ENCODE measurements around the gene GP2. TPM values are rescaled to one million over a fixed set of nuclear protein-coding genes. Genes with fewer than 3 reads are reported as not detected.

Gene GP2
- polyA plus RNA-seq, 3 donors: not detected

DNA sequence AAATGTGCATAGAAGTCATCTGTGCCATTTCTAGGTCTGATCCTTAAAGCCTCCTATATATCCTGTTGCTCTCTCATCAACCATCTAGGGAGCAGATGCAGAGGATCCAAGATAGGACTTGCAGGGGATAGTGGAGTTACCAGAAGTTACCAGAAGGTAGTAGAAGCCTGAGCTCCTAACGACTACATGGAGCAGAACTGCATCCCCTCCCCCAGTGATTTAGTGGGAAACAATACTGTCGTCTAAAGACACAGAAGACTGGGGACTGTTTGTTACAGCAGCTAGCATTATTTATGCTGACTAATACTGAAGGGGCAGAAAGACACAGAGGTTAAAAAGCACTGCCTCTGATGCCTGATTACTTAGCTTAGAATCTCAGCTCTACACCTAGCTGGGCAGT lies 15.8 kb downstream of the GP2 start:
- Mint-ChIP-seq H3K36me3 (no peaks in the 10 kb centered on the region), H3K4me1 (no peaks in the 10 kb centered on the region), H3K27me3 (ENCODE audit: low read depth in 3 of 3) (peaks cover 2 to 3% (median 2%) of the 10 kb centered on the region in 3 donors), H3K27ac (no peak overlapping the region), H3K4me3 (no peak overlapping the region), H3K9me3 (peaks cover 0 to 2% (median 0%) of the 10 kb centered on the region in 7 donors)
- intact Hi-C loops (cut with micrococcal nuclease): no loop called here
- Histone ChIP-seq H3K4me2 (replicated peaks; ENCODE audit: extremely low read depth, low read length, poor library complexity, severe bottlenecking) (no peak overlapping the region), H3K4me3 (replicated peaks in 1 of 3; ENCODE audit: low read depth in 2 of 3, low read length in 3 of 3) (no peak overlapping the region), H3K9ac (ENCODE audit: insufficient read depth, low read length, poor library complexity, severe bottlenecking) (no peak overlapping the region), H3K4me1 (ENCODE audit: control insufficient read depth in 1 of 2, insufficient read depth in 2 of 2, low read length in 2 of 2) (no peaks in the 10 kb centered on the region), H3K79me2 (ENCODE audit: insufficient read depth, low read length) (no peaks in the 10 kb centered on the region), H3K27me3 (ENCODE audit: control insufficient read depth in 2 of 2, insufficient read depth in 2 of 2, low read length in 2 of 2) (no peaks in the 10 kb centered on the region), H3K9me3 (replicated peaks in 1 of 2; ENCODE audit: control insufficient read depth in 1 of 2, insufficient read depth in 1 of 2, low read length in 2 of 2) (no peaks in the 10 kb centered on the region), H4K20me1 (ENCODE audit: insufficient read depth, low read length) (no peaks in the 10 kb centered on the region), H3K36me3 (replicated peaks in 1 of 2; ENCODE audit: control insufficient read depth in 1 of 2, insufficient read depth in 2 of 2, low read length in 2 of 2) (no peaks in the 10 kb centered on the region), H3K27ac (ENCODE audit: low read depth in 1 of 2, low read length in 2 of 2) (no peak overlapping the region), H2AFZ (ENCODE audit: insufficient read depth, low read depth, low read length, poor library complexity, severe bottlenecking) (no peak overlapping the region)
- TF ChIP-seq, protein P1, sequence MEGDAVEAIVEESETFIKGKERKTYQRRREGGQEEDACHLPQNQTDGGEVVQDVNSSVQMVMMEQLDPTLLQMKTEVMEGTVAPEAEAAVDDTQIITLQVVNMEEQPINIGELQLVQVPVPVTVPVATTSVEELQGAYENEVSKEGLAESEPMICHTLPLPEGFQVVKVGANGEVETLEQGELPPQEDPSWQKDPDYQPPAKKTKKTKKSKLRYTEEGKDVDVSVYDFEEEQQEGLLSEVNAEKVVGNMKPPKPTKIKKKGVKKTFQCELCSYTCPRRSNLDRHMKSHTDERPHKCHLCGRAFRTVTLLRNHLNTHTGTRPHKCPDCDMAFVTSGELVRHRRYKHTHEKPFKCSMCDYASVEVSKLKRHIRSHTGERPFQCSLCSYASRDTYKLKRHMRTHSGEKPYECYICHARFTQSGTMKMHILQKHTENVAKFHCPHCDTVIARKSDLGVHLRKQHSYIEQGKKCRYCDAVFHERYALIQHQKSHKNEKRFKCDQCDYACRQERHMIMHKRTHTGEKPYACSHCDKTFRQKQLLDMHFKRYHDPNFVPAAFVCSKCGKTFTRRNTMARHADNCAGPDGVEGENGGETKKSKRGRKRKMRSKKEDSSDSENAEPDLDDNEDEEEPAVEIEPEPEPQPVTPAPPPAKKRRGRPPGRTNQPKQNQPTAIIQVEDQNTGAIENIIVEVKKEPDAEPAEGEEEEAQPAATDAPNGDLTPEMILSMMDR (IDR thresholded peaks at IDR 0.05): no peak
- DNase-seq: no peak
- WGBS (ENCODE audit: insufficient coverage): 80% methylated on average over 2 of the region's 2 CpGs

DNA sequence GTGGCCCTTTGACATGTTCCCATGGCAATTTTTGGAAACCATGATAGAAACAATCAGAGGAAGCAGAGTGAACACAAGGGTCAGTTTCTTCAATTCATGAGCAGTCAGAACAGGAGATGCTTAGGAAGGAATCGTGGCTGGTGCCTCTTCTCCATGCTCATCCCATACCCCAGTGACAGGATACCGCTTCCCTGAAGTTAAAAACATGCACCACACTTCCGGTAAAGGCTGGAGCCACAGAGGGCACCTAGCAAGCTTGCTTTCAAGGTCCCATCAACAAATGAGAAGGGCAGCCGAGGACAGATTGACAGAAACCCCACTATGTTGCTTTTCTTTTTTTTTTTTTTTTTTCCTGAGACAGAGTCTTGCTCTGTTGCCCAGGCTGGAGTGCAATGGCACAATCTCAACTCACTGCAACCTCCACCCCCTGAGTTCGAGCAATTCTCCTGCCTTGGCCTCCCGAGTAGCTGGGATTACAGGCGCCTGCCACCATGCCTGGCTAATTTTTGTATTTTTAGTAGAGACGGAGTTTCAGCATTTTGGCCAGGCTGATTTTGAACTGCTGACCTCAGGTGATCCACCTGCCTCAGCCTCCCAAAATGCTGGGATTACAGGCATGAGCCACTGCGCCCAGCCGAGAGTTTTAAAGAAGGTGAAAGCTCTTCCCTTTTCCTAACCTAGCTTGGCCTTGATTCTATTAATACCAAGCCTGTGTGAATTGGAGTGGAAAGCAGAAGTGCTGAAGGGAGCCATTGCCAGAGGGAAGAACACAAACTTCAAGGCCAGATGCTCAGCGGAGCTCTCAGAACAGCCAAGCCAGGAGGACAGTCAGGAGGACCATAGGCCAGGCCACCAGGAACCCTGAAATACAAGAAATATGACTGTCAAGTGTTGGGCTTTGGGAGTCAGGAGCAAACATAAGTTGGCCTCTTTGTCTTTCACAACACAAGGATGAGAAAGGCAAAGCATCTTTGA lies 16.6 kb downstream of the GP2 start:
- H3K9me3 Mint-ChIP-seq: peaks cover 0 to 2% (median 0%) of the 10 kb centered on the region in 7 donors
- H3K36me3 Mint-ChIP-seq: no peaks in the 10 kb centered on the region
- no peaks in the 10 kb centered on the region for H3K4me1 Mint-ChIP-seq
- no peaks in the 10 kb centered on the region for H3K27me3 ChIP-seq (ENCODE audit: control insufficient read depth in 2 of 2, insufficient read depth in 2 of 2, low read length in 2 of 2)
- no peak overlapping the region for H3K4me2 ChIP-seq (replicated peaks; ENCODE audit: extremely low read depth, low read length, poor library complexity, severe bottlenecking)
- H3K27ac ChIP-seq (ENCODE audit: low read depth in 1 of 2, low read length in 2 of 2): no peak overlapping the region
- TF ChIP-seq, protein P1 (IDR thresholded peaks at IDR 0.05): no peak
- H3K27ac Mint-ChIP-seq: no peak overlapping the region
- no peak overlapping the region for H3K4me3 ChIP-seq (replicated peaks in 1 of 3; ENCODE audit: low read depth in 2 of 3, low read length in 3 of 3)
- H2AFZ ChIP-seq (ENCODE audit: insufficient read depth, low read depth, low read length, poor library complexity, severe bottlenecking): no peak overlapping the region
- H3K9me3 ChIP-seq (replicated peaks in 1 of 2; ENCODE audit: control insufficient read depth in 1 of 2, insufficient read depth in 1 of 2, low read length in 2 of 2): no peaks in the 10 kb centered on the region
- H3K4me3 Mint-ChIP-seq: no peak overlapping the region
- peaks cover 2 to 4% (median 3%) of the 10 kb centered on the region in 3 donors for H3K27me3 Mint-ChIP-seq (ENCODE audit: low read depth in 3 of 3)
- H4K20me1 ChIP-seq (ENCODE audit: insufficient read depth, low read length): no peaks in the 10 kb centered on the region
- H3K9ac ChIP-seq (ENCODE audit: insufficient read depth, low read length, poor library complexity, severe bottlenecking): no peak overlapping the region
- H3K4me1 ChIP-seq (ENCODE audit: control insufficient read depth in 1 of 2, insufficient read depth in 2 of 2, low read length in 2 of 2): no peaks in the 10 kb centered on the region
- intact Hi-C loops (cut with micrococcal nuclease): no loop called here
- no peaks in the 10 kb centered on the region for H3K79me2 ChIP-seq (ENCODE audit: insufficient read depth, low read length)
- no peaks in the 10 kb centered on the region for H3K36me3 ChIP-seq (replicated peaks in 1 of 2; ENCODE audit: control insufficient read depth in 1 of 2, insufficient read depth in 2 of 2, low read length in 2 of 2)
- WGBS (ENCODE audit: insufficient coverage): 76% methylated on average over 3 of the region's 11 CpGs
- no peak for DNase-seq
